ENCODE data around the gene FA2H. TPM values are rescaled to one million over a fixed set of nuclear protein-coding genes. Genes with fewer than 3 reads are reported as not detected.
"Not testable (repeated sequence)": the region's sequence is repeated elsewhere in the genome, so short reads cannot be mapped to it uniquely, and the experiment has no call there.

Gene FA2H
- polyA plus RNA-seq, 1 experiment: not detected

GRCh38 chr16:74793571-74793970 is 19.0 kb upstream of the FA2H start:
- CTCF ChIA-PET: no interaction called here
- DNase-seq (ENCODE audit: low read depth, low spot score): no peak
- TF ChIP-seq CTCF (IDR thresholded peaks at IDR 0.05; ENCODE audit: low read depth, low read length): no peak
- Histone ChIP-seq H3K27me3 (ENCODE audit: control insufficient read depth, insufficient read depth, low read length) (peaks cover 13% of the 10 kb centered on the region), H3K4me3 (ENCODE audit: low read depth, low read length) (no peak overlapping the region), H3K27ac (ENCODE audit: low read depth, low read length) (no peak overlapping the region), H3K9me3 (ENCODE audit: control insufficient read depth, insufficient read depth, low read length) (no peaks in the 10 kb centered on the region)
- POLR2A ChIA-PET: no interaction called here

- TF ChIP-seq CTCF (IDR thresholded peaks at IDR 0.05; ENCODE audit: low read depth, low read length): no peak
- CTCF ChIA-PET: no interaction called here
- POLR2A ChIA-PET: no interaction called here
- no peak for DNase-seq (ENCODE audit: low read depth, low spot score)
- no peaks in the 10 kb centered on the region for H3K9me3 ChIP-seq (ENCODE audit: control insufficient read depth, insufficient read depth, low read length)
- no peak overlapping the region for H3K27ac ChIP-seq (ENCODE audit: low read depth, low read length)
- H3K4me3 ChIP-seq (ENCODE audit: low read depth, low read length): no peak overlapping the region
- H3K27me3 ChIP-seq (ENCODE audit: control insufficient read depth, insufficient read depth, low read length): peaks cover 14% of the 10 kb centered on the region
These were observed 17.6 kb upstream of the FA2H start for GRCh38 chr16:74792225-74792624.

- CTCF ChIA-PET; DNase-seq (ENCODE audit: low read depth, low spot score); H3K27ac ChIP-seq (ENCODE audit: low read depth, low read length); POLR2A ChIA-PET; H3K4me3 ChIP-seq (ENCODE audit: low read depth, low read length); H3K9me3 ChIP-seq (ENCODE audit: control insufficient read depth, insufficient read depth, low read length): not testable (repeated sequence)
- H3K27me3 ChIP-seq (ENCODE audit: control insufficient read depth, insufficient read depth, low read length): peaks cover 15% of the 10 kb centered on the region
These were observed 17.1 kb upstream of the FA2H start for GRCh38 chr16:74791749-74792148.

- Histone ChIP-seq H3K27ac (ENCODE audit: low read depth, low read length) (no peak overlapping the region), H3K9me3 (ENCODE audit: control insufficient read depth, insufficient read depth, low read length) (no peaks in the 10 kb centered on the region), H3K27me3 (ENCODE audit: control insufficient read depth, insufficient read depth, low read length) (peaks cover 7% of the 10 kb centered on the region), H3K4me3 (ENCODE audit: low read depth, low read length) (no peak overlapping the region)
- no peak for DNase-seq (ENCODE audit: low read depth, low spot score)
- ChIA-PET POLR2A (no interaction called here), CTCF (interaction anchor here (1.4 kb wide), 1 partner anchor 74 kb away, joined by 3 read pairs; no protein-coding TSS in a partner anchor)
- TF ChIP-seq CTCF (IDR thresholded peaks at IDR 0.05; ENCODE audit: low read depth, low read length): no peak
These were observed 13.5 kb upstream of the FA2H start for GRCh38 chr16:74788108-74788507.

- no peak for TF ChIP-seq CTCF (IDR thresholded peaks at IDR 0.05; ENCODE audit: low read depth, low read length)
- no peaks in the 10 kb centered on the region for H3K9me3 ChIP-seq (ENCODE audit: control insufficient read depth, insufficient read depth, low read length)
- no peak overlapping the region for H3K4me3 ChIP-seq (ENCODE audit: low read depth, low read length)
- ChIA-PET POLR2A (no interaction called here), CTCF (interaction anchor here (2.7 kb wide), 1 partner anchor 77 kb away, joined by 13 read pairs; no protein-coding TSS in a partner anchor)
- peaks cover 7% of the 10 kb centered on the region for H3K27me3 ChIP-seq (ENCODE audit: control insufficient read depth, insufficient read depth, low read length)
- H3K27ac ChIP-seq (ENCODE audit: low read depth, low read length): no peak overlapping the region
- no peak for DNase-seq (ENCODE audit: low read depth, low spot score)
These were observed 10.4 kb upstream of the FA2H start for GRCh38 chr16:74785031-74785430.

GRCh38 chr16:74778646-74779045 is 4.0 kb upstream of the FA2H start:
- no peak for TF ChIP-seq CTCF (IDR thresholded peaks at IDR 0.05; ENCODE audit: low read depth, low read length)
- ChIA-PET POLR2A (no interaction called here), CTCF (no interaction called here)
- Histone ChIP-seq H3K4me3 (ENCODE audit: low read depth, low read length) (no peak overlapping the region), H3K27ac (ENCODE audit: low read depth, low read length) (no peak overlapping the region), H3K9me3 (ENCODE audit: control insufficient read depth, insufficient read depth, low read length) (no peaks in the 10 kb centered on the region; the same call in 1 of the 2 replicates), H3K27me3 (ENCODE audit: control insufficient read depth, insufficient read depth, low read length) (peaks cover 21% of the 10 kb centered on the region)
- DNase-seq (ENCODE audit: low read depth, low spot score): no peak

Data from AG04450 (cell line).